Astrocyte of the hippocampus (primary cell): ENCODE measurements around the gene ZNF808.
"Not testable (repeated sequence)": the region's sequence is repeated elsewhere in the genome, so short reads cannot be mapped to it uniquely, and the experiment has no call there.

ENCODE experiments used
- DNase-seq: peaks from one replicate; pipeline ENCODE4 v3.0.0; 2011; ENCODE audit warnings: low read depth, low spot score

Gene ZNF808

DNA sequence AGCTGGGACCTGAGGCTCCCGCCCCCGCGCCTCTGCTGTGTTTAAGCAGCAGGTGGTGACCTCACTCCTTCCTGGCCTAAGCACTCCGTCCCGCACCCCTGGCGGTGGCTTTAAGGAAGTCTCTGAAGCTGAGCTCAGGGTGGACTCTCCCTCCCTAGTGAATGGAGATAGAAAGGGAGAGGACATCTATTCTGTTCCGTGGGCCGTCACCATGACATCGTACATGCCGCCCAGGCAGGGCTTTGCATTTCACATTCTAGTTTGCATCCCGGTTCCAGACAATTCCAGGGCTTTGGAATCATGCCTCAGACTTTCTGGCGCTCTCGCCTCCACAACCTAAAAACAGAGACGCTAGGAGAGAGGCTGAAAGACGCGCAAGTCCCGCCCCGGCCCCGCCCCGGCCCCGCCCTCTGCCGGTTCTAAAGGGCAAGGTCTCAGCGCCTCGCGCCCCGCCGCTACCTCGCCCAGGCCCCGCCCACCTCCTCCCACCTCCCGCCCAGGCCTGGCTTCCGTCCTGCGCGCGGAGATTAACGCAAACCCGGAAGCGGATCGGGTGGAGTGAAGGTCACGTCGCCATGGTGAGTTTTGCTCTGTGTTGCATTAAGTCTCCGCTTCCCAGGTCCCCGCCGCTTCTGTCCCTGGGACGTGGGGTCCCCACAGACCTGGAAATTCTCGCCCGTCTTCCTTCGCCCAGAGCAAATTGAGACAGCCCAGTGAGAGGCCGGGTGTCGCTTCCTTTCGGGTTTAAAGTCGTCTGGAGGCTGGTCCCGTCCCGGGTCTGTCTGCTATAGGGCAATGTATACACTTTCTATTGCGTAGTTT is at the start of gene ZNF808:
TSS of gene ZNF808 (plus strand) at position 535 of the 822 bp plus-strand sequence. CDS start 15,617 bp downstream, outside the sequence.
- DNase-seq: peak; percentile 94

DNA sequence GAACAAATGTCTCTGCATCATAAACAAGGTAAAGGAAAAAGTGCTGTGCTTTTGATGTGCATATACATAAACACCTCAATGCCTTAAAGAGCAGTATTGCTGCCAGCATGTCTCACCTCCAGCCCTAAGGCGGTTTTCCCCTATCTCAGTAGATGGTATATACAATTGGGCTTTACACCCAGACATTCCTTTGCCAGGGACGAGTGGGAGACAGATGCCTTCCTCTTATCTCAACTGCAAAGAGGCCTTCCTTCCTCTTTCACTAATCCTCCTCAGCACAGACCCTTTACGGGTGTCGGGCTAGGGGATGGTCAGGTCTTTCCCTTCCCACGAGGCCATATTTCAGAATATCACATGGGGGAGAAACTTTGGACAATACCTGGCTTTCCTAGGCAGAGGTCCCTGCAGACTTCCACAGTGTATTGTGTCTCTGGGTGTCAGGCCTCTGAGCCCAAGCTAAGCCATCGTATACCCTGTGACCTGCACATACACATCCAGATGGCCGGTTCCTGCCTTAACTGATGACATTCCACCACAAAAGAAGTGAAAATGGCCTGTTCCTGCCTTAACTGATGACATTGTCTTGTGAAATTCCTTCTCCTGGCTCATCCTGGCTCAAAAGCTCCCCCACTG is 43.2 kb upstream of the ZNF808 start:
- not testable (repeated sequence) for DNase-seq

DNA sequence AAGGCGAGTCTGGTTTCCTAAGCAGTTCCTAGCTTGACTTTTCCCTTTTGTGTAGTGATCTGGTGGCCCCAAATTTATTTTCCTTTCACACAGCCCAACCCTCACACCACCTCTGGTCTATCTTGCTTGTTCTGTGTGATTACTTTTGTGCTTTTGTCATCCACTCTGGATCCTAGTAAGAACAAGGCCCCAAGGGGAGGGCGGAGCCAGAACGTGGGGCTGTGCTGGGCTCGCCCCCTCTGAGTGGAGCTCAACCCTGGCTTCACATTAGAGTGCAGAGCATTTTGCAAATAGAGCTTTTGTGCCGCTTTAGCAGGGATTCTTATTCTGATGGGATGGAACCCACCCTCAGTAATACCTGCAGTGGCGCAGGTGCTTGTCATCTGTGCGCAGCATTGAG is 42.4 kb upstream of the ZNF808 start:
- not testable (repeated sequence) for DNase-seq

DNA sequence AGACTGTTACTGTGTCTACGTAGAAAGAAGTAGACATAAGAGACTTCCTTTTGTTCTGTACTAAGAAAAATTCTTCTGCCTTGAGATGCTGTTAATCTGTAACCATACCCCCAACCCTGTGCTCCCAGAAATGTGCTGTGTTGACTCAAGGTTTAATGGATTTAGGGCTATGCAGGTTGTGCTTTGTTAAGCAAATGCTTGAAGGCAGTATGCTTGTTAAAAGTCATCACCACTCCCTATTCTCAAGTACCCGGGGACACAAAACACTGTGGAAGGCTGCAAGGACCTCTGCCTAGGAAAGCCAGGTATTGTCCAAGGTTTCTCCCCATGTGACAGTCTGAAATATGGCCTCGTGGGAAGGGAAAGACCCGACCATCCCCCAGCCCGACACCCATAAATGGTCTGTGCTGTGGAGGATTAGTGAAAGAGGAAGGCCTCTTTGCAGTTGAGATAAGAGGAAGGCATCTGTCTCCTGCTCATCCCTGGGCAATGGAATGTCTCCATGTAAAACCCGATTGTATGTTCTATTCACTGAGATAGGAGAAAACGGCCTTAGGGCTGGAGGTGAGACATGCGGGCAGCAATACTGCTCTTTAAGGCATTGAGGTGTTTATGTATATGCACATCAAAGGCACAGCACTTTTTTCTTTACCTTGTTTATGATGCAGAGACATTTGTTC is 41.8 kb upstream of the ZNF808 start:
- DNase-seq: not testable (repeated sequence)

DNA sequence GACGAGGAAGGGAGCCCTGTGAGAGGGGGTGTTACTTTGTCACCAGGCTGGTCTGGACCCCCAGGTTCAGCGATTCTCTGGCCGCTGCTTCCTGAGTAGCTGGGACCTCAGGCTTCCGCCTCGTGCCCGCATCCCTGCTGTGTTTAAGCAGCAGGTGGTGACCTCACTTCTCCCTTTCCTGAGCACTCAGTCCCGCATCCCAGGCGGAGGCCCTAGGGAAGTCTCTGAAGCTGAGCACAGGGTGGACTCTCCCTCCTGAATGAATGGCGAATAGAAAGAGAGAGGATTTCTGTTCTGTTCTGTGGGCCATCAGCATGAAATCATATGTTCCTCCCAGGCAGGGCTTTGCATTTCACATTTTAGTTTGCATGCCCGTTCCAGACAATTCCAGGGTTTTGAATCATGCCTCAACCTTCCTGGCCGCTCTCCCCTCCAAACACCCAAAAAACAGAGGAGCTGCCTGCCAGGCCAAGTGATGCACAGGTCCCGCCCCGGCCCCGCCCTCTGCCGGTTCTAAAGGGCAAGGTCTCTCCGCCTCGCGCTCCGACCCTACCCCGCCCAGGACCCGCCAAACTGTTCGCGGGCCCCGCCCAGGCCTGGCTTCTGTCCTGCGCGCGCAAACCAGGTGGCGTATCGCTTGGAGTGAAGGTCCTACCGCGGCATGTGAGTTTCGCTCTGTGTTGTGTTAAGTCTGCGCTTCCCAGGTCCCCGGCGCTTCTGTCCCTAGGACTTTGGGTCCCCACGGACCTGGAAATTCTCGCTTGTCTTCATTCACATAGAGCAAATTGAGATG is 35.1 kb upstream of the ZNF808 start:
- DNase-seq: no peak

DNA sequence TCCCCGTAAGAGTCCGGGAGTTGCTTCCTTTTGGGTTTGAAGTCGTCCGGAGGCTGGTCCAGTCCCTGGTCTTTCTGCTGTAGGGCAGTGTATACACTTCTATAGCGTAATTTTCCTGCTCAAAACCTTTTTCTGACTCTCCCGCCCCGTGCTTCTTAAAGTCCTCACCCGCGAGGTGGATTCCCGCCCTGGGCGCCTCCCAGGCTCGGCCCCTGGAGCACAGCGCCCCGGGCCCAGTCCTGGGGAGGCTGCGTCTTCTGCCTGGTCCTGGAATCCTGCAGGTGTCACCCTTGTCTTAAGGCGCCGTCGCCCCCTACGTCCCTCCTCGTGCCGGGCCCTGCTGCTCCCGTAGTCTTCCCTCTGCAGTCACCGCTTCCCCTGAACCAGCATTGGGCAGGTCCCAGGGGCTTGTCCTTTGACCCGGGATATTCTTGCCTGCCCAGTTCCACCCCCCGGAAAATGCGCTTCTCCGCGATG is 34.4 kb upstream of the ZNF808 start:
- no peak for DNase-seq

DNA sequence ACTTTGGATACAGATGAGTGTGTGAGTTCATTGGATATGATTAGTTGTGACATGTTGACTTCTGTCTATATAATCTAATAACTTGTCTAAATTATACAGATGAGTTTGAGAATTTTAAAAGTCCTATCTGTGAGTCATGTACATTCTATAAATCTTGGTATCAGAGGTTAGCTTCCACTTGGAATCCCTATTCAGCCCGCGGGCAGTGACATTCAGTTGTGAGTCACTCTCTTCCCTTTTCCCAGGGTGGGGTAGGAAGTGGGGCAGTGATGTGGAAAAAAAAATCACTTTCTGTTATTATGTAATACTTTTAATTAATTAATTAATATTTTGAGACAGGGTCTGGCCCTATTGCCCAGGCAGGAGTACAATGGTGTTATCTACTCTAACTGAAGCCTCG is 33.0 kb upstream of the ZNF808 start:
- no peak for DNase-seq

DNA sequence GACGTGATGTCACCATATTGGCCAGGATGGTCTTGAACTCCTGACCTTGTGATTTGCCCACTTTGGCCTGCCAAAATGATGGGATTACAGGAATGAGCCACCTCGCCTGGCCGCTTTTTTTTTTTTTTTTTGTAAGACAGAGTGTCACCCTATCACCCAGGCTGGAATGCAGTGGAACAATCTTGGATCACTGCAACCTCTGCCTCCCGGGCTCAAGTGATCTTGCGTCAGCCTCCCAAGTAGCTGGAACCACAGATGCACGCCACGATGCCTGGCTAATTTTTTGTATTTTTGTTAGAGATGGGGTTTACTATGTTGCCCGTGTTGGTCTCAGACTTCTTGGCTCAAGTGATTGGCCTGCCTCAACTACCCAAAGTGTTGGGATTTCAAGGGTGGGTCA is 28.9 kb upstream of the ZNF808 start:
- DNase-seq: no peak

DNA sequence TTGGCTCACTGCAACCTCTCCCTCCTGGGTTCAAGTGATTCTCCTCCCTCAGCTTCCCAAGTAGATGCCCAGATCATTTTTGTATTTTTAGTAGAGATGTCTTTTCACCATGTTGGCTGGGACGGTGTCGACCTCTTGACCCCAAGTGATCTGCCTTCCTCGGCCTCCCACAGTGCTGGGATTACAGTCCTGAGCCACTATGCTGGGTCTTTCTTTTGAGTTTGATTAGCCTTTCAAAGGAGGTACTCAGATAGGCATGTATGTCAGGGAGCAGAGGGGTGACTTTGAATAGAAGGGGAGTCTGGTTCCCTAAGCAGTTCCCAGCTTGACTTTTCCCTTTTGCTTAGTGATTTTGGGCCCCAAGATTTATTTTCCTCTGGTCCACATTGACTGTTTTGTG is 27.0 kb upstream of the ZNF808 start:
- not testable (repeated sequence) for DNase-seq

DNA sequence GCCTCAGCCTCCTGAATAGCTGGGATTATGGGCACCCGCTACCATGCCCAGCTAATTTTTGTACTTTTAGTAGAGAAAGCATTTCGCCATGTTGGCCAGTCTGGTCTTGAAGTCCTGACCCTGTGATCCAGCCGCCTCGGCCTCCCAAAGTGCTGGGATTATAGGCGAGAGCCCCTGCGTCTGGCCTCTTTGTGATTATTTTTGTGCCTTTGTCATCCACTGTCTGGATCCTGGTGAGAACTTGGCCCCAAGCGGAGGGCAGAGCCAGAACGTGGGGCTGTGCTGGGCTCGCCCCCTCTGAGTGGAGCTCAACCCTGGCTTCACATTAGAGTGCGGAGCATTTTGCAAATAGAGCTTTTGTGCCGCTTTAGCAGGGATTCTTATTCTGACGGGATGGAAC is 26.5 kb upstream of the ZNF808 start:
- DNase-seq: not testable (repeated sequence)

DNA sequence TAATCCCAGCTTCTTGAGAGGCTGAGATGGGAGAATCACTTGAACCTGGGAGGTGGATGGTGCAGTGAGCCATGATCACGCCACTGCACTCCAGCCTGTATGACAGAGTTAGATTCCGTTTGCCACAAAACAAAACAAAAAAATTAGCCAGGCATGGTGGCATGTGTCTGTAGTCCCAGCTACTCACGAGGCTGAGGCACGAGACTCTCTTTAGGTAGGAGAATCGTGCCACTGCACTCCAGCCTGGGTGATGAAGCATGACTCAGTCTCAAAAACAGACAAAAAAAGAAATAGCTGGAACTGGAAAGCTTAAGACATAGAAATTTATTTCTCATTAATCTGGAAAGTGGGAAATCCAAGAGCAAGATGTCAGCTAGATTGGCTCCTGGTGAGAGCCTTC is 20.2 kb upstream of the ZNF808 start:
- DNase-seq: no peak

DNA sequence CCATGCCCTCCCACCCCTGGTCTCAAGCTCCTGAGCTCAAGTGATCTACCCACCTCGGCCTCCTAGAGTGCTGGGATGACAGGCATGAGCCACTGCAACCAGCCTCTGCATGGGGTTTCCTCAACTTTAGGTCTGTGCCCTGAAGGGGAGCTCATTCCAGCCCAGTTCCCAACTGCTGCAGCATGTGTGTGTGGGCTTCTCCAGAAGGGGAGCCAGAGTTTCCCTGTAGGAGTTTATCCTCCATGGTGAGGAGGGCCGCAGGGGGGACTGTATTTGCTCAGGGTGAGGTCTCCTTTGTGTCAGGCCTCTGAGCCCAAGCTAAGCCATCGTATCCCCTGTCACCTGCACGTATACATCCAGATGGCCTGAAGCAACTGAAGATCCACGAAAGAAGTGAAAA is 11.3 kb upstream of the ZNF808 start:
- DNase-seq: no peak

DNA sequence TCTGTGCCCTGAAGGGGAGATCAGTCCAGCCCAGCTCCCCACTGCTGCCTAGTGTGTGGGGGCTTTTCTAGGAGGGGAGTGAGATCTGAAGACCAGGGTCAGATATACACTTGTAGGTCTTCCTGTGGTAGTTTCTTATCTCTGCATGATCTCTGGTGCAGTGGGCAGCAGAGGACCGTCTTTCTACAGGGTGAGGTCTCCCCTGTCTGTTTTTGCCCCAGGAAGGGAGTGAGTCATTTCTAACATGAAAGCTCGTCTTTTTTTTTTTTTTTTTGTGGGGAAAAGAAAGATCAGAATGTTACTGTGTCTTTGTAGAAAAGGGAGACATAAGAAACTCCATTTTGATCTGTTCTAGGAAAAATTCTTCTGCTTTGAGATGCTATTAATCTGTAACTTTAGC is 8.8 kb upstream of the ZNF808 start:
- DNase-seq: no peak

DNA sequence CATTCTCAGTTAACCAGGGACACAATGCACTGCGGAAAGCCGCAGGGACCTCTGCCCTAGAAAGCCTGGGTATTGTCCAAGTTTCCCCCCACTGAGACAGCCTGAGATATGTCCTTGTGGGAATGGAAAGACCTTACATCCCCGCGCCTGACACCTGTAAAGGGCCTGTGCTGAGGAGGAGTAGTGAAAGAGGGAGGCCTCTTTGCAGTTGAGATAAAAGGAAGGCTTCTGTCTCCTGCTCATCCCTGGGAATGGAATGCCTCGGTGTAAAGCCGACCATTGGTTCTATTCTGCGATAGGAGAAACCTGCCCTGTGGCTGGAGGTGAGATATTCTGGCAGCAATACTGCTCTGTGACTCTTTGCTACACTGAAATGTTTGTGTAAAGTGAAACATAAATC is 8.3 kb upstream of the ZNF808 start:
- not testable (repeated sequence) for DNase-seq

DNA sequence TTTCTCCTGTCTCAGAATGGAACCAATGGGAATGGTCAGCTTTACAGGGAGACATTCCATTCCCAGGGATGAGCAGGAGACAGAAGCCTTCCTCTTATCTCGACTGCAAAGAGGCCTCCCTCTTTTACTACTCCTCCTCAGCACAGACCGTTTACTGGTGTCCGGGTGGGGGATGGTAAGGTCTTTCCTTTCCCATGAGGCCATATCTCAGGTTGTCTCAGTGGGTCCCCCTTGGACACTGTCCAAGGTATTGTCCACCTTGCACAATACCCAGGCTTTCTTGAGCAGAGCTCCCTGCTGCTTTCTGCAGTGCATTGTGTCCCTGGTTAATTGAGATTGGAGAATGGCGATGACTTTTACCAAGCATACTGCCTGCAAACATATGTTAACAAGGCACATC is 7.5 kb upstream of the ZNF808 start:
- no peak for DNase-seq

DNA sequence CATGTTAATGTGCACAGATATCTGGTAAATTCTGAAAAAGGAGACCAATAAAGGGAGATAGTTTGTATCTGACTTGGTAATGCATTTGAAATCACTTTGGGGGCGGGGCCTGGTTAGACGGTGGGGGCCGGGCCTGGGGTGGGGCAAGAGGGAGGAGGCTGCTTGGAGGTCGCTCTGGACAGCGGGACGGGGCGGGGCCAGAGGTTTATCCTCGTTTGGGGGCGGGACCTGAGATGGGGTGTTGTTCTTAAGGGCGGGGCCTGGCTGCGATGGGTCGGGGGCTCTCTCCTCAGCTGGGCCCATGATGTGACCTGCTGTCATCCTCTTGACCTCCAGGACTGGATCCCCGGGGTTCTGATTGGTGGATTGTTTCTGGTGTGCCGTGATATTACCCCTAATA is 4.9 kb upstream of the ZNF808 start:
- no peak for DNase-seq

DNA sequence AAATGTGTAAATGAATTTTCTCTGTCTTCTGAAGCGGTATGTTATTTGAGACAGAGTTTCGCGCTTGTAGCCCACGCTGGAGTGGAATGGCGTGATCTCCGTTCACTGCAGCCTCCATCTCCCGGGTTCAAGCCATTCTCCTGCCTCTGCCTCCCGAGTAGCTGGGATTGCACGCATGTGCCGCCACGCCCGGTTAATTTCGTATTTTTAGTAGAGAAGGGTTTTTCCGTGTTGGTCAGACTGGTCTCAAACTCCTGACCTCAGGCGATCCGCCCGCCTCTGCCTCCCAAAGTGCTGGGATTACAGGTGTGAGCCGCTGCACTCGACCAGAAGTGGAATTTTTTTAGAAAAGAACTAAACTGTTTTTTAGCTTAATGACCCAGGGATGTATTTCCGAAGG is 3.4 kb upstream of the ZNF808 start:
- no peak for DNase-seq

DNA sequence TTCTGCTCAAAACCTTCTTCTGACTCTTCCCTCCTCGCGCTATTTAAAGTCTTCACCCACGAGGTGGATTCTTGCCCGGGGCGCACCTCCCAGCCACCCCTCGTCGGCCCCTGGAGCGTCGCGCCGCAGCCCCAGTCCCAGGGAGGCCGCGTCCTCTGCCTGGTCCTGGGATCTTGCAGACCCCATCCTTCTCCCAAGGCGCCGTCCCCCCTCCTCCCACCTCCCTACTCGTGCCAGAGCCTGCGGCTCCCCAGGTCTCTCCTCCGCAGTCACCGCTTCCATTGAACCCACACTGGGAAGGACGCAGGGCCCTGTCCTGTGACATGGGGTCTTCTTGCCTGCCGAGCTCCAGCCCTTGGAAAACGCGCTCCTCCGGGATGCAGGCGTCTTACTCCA is 486 bp downstream of the ZNF808 start:
- no peak for DNase-seq

DNA sequence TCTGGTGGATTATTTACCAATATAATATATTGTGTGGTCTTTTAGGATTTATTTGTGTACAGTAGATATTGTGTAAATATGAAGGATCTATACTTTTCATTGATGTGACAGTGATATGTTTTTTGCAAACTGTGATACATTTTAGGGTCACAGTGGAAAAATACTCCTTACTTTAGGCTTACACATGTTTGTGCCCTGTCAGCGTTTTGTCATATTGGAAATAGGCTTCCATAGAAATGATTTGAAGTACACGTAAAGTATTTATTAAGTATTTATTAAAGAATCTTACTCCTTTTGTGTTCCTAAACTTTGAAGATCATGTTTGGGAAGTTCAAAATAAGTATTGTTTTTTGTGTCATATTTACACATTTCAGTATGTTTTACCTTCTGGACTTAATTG is 5.0 kb downstream of the ZNF808 start:
- DNase-seq: no peak

DNA sequence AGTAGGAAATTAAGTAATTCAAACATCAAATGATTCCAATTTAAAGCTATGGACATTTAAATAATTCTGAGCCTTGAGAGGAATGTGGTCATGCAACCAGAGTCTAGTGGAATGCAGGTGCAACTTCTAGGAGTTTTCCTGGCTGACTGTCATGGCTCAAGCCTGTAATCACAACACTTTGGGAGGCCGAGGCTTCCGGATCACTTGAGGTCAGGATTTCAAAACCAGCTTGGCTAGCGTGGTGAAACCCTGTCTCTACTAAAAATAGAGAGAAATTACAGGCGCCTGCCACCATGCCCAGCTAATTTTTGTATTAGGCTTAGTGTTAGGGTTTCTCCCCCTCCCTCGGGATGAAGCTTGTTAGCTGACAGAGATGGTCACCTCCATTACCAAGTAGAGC is 6.4 kb downstream of the ZNF808 start:
- no peak for DNase-seq

DNA sequence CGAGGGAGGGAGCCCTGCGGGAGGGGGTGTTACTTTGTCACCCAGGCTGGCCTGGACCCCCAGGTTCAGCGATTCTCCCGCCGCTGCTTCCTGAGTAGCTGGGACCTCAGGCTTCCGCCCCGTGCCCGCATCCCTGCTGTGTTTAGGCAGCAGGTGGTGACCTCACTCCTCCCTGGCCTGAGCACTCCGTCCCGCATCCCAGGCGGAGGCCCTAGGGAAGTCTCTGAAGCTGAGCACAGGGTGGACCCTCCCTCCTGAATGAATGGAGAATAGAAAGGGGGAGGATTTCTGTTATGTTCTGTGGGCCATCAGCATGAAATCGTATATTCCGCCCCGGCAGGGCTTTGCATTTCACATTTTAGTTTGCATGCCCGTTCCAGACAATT is 7.9 kb downstream of the ZNF808 start:
- not testable (repeated sequence) for DNase-seq
